ENCODE data around the gene PHF21B.

PHF21B gene

DNA sequence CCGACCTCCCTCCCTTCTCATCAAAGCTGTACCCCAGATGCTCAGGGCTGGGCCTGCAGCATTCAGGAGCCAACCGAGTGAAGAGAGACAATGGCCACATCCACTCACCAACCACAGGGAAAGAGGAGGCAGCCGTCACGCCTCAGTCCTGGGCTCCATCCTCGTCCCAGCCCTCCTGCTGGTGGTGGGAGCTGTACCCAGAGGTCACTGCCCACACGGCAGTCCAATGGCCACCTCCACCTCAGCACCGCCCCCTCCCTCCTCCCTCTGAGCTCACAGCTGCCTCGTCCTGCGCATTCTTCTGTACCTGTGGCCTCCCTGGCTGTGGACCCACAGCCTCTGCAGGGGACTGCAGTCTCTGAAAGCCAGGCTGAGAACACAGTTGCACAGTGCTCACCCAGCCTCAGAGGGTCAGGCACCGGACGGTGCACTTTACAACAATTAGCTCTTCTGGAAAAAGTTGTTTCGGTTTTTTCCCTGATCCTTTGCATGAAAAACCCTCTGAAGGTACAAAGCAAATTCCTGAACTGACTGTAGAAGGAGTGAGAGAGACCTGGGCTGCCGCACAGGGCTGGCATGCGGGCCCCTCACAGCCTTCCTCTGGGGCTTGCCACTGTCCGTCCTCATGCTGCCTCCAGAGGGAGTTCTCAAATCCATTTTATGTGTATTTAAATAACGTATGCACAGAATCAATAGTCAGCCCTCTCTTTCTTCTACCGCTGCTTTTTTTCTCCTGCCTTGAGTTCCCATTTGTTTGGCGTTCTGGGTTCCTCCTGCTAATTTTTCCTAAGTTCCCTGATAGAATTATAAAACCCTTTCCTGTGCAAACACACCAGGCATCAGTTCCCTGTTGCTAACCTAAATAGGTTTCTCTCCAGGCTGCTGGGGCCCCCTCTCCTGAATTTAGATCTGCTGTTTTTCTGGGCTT lies 52.7 kb downstream of the PHF21B start:
- no peak for DNase-seq (ENCODE audit: low read depth)

DNA sequence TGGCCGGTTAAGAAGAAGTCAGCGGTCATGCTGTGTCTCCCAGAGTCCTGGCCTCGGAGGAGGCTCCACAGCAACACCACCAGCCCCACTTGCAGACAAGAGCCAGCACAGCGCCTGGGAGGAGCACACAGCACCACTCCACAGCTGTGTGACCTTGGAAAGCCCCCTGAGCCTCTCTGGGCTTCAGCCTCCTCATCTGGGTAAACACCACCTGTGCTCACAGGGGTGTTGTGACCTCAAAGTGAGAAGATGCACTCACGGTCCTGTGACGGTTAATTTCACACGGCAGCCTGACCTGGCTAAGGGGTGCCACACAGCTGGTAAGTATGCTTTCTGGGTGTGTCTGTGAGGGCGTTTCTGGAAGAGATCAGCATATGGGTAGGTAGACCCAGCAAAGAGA lies 54.7 kb downstream of the PHF21B start:
- no peak for DNase-seq (ENCODE audit: low read depth)

DNA sequence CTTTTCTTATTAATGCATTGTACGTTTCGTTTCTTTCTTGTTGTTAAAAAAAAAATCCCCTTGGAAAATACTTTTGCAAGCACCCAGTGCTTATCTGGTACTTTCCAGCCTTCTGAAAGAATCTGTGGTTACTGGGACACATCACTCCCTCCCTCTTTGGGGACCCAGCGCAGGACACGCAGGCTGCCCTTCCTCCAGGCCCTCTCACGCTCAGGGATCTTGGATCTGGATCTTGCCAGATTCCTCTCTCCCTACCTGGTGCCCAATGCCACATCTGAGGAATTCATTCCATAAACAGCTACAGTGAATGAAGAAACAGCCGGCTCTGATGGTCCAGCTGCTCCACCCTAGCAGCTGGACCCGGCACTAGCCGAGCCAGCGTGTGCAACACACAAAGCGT lies 55.7 kb downstream of the PHF21B start:
- DNase-seq (ENCODE audit: low read depth), result no peak

DNA sequence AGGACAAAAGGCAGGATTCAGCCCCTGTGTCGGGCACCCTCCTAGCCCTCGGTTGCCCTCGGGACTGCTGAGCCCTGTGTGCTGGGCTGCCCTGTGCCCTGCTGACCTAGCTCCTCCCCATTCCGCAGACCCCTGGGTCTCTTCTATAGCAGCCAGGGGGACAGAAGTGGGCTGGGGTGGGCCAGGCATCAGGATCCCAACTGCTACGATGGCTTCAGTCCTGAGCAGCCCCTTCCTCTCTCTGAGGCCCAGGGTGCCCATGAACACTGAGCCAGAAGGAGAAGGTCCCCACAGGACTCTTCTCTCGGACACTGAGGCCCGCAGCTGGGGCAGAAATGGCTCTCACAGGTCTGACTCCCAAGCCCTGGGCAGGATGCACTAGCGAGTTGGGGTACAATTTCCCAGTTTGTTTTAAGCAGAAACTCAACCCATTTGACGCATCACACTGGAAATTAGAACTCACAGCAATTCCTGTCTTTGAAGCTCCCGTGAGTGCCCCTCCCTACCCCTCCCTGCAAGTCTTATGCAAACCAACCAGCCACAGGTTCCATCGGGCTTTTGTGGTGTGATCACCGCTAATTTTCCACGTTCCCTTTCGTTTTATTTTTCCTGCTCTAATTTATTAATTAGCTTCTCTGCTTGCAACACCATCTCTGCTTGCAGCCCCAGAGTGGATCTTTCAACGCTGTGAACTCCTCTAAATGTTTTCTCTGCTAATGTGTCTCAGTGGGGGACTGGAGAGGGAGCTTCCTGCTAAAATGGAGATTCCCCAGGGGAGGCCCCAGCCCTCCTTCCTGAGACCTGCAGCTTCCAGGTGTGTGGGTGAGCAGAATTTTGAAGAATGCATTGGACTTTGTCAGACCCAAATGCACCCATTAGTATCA lies 56.7 kb downstream of the PHF21B start:
- no peak for DNase-seq (ENCODE audit: low read depth)

DNA sequence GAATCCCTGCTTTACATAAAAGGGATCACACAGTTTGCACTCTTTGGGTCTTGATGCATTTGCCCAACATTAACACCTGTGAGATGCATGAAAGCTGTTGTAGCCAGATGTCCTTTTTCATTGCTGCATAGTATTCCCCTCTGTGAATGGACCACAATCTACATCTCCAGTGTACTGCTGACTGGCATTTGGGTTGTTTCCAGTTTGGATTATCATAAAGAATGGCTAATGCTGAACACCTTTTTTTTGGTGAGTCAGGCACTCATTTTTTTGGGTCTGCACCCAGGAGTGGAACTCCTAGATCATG lies 58.3 kb downstream of the PHF21B start:
- no peak for DNase-seq (ENCODE audit: low read depth)

DNA sequence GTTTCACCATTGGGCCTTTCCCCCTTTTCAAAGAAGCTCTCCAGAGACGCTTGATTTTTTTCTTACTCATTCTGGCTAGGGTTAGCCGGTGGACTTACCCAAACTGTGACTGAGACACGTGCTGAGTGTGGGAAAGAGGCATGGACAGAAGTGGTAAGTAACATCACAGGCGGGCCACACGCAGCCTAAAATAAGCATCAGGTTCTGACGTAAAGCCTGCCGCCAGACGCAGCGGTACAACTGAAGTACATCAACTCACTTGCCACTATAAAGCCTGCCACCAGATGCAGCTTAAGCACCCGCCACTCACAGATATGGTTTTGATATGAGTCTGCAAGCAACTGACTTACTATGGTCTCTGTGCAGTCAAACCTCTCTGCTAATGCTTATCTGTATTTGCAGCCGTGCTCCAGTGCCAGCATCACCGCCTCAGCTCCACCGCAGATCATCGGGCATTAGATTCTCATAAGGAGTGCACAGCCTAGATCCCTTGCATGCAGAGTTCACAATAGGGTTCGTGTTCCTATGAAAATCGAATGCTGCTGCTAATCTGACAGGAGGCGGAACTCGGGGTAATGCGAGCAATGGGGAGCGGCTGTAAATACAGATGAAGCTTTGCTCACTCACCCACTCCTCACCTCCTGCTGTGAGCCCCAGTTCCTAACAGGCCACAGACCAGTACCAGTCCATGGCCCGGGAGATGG lies 58.8 kb downstream of the PHF21B start:
- DNase-seq (ENCODE audit: low read depth), result no peak

DNA sequence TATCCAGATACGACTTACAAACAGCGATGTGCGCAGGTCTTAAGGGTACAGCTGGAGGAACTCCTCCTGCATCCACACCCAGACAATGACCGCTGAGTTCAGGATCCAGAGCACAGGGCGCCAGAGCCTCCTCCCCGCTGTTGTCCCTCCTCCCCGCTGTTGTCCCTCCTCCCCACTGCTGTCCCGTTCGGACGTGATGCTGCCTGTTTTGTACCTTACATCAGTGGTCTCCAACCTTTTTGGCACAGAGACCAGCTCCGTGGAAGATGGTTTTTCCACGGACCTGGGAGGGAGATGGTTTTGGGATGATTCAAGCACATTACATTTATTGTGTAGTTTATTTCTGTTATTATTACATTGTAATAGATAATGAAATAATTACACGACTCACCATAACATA lies 62.0 kb downstream of the PHF21B start:
- no peak for DNase-seq (ENCODE audit: low read depth)

DNA sequence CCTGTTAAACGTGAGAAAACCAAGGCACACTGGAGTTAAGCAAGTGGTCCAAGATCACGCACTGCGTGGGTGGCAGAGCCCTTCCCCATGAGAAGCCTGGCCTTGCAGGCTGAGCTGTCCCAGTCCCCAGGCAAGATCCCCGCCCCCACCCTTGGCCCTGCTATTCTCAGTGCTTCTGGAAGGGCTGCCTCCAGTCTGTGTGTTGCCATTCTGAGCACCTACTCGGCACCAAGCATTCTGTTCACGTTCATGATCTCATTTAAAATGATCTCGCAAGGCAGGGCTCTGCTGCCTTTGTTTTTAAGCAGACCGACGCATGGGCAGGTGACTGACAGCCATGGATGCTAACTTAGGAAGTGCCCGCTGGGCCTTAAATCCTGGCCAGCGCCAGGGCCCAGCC lies 62.8 kb downstream of the PHF21B start:
- DNase-seq (ENCODE audit: low read depth), result no peak

DNA sequence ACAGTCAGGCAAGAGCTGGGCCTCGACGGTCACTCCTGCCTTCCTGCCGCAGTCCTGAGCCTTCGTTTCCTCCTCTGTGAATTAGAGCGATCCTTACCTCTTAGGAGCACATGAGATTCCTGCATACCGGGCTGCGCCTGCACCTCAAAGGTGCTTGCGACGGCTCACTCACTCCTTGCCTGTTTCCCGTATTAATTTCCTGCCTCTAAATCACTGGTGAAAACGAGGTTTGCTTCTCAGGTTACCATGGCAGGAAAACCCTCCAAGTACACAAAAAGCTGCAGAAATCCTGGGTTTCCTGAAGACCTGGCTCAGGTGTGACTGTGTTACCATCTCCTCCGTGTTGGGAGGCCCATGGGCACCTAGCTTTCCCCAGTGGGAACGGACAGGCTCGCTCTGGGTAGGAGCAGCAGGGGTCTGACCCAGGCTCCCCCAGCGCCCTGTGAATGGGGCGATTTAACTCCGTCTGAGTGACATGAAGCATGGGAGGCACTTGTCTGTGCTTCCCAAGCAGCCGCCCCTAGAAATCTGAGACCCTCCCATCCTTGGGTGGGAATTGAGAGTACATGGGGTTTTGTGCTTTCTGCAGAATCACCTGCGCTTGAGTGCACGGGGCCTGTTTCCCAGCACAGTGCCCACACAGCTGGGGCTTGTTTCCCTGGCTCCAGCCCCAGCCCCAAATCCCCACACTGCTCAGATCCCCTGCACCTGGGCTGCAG lies 64.8 kb downstream of the PHF21B start:
- no peak for DNase-seq (ENCODE audit: low read depth)

DNA sequence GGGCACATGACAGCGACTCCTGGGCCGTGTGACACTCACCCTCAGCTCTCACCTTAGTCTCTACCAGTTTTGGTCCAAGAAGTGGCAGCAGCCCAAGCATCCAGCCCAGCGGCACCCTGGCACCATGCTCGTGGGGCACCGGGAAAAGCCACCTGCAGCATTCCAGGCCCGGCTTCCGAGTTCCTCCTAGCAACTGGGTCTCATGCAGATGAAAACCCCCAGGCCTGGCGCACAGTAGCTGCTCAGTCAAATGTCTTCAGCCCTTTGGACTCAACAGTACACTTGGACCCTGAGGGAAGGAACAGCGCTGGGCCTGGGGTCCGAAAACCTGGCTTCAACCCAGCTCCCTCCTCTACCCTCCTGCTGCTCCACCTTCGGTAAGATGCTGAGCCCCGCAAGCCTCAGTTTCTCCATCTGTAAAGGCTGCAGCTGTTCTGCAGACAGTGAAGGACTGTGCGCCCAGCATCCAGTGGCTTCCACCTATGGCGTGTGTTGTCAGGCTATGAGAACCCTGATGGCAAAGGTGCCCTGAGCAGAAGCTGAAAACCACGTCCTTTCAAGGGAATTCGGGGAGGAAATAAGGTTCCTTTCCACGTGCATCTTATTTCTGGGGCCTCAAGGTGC lies 66.0 kb downstream of the PHF21B start:
- no peak for DNase-seq (ENCODE audit: low read depth)

DNA sequence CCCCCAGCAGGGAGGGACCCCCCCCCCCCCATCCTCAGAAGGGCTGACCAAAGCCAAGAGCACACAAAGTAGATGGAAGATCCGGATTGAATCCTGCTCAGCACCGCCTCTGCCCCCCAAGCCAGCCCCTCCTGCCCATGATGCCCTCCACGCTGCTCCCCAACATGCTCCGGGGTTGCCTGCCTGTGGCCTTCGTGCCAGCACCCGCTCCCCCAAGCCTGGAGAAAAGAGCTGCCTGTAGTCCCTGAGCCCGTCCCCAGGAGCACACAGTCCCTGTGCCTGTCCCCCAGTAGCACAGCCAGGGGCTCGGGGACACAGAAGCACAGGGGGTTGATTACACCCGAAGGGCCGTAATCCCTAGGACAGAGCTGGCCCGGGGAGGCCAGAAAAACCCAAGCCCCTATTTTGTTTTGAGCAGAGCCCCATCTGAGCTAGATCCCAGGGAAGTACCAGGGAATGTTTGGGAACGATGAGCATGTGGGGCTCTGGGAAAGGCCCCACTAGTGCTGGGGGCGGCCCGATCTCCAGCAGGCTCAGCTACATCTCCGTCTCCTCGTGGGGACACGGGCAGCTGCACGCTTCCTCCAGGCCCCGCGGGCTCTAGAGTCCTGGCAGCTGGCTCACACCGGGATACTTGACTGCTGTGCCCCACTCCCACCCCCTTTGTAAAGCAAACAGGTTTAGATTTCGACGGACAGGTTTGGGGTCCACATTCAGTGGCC lies 66.7 kb downstream of the PHF21B start:
- no peak for DNase-seq (ENCODE audit: low read depth)

DNA sequence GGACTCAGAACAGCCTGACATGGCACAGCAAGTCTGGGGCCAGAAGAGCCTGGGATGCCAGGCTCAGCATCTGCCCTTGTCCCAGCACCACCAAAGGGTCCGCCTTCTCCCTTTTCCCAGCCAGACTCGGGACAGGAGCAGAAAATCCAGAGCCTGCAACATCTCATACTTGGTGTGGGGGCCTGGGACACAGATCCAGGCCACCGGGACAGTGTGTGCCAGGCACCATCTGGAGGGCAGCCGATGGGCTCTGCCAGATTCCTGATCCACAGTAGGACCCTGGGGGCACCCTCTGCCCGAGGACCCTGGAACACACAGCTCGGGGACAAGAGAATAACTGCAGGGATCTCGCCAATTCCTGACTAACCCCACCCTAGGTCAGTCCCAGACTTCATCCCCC lies 67.7 kb downstream of the PHF21B start:
- DNase-seq (ENCODE audit: low read depth), result no peak

DNA sequence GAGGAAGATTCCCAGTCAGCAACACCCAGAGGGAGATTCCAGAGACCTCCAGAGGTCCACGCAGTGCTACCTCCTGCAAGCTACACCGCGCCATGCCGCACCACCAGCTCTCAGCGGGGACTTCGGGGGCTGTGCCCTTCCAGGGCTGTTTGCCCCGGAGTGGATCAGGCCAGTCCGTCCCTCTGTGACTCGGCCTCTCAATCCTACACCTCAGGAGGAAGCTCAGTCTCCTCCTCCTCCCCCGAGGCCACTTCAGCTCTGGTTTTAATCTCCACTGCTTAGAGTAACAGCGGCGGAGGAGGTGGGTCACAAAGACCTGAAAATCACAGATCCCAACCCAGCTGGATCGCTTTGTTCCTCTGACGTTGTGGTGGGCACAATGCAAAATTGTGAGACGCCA lies 68.6 kb downstream of the PHF21B start:
- DNase-seq (ENCODE audit: low read depth), result no peak

DNA sequence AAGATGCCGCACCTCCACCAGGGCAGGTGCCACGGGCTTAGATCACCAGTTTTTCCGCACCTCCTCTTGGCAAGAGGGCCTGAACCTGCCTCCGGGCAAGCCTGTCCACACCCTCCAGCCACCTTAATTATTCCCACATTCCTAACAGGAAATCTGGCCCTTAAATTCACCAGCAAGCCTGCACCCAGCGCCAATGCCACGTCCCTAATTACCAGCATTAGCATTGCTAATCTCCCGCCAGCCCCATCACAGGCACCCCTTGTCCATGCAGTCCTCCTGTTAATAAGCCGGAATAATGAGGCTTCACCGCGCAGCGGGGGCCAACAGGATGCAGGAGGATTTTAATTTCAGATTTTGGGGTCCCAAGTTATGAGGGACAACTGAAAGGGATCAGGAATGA lies 69.7 kb downstream of the PHF21B start:
- DNase-seq (ENCODE audit: low read depth), result no peak

DNA sequence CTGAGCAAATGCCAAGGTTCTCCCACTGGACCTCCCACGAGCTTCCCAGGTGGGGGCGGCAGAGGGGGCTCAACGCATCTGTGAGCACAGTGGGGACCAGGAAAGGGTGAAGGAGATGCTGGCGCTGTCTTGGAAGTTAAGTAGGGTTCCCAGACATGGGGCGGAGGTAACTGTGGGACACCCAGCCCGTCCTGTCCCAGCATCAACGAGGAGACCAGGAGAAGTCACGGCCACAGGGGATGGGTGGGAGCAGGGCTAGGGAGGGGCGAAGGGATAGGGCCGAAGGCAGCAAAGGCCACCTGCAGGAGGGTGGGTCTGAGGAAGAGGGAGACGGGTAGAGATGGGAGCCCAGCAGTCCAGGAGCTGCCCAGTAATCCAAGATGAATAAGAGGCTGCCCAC lies 70.4 kb downstream of the PHF21B start:
- DNase-seq (ENCODE audit: low read depth), result no peak

DNA sequence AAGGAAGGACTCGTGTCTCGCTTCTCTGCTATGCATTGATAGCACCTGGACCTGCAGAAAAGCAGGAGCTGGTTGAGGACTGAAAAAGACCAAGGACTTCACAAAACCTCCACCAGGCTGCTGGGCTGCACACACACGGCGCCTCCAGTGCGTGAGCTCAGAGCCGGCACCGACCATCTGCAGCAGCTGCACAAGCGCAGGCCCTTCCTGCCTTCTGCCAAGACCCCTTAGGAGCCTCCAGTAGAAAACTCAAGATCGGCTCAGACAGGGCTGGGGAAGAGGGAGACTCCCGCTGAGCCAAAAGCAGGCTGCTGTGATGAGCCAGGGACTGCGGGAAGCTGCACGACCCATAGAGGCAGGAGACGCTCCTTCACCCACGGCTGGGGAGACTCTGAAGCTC lies 70.9 kb downstream of the PHF21B start:
- DNase-seq (ENCODE audit: low read depth), result no peak

DNA sequence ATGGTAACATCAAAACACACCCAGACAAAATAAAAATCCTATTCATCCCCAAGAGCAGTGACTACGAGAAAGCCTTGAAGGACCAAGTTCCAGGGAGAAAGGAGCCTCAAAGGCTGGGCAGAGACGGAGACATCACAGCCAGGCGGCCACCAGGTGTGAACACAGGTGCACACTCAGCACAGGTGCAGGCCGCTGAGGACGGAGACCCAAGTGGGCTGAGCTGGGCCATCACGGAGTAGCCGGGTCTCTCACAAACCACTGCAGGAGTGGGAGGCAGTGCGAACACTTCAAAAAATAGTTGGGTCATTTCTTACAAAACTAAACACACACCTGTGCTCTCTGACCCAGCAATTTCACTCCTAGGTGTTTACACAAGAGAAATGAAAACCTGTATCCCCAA lies 72.6 kb downstream of the PHF21B start:
- no peak for DNase-seq (ENCODE audit: low read depth)

DNA sequence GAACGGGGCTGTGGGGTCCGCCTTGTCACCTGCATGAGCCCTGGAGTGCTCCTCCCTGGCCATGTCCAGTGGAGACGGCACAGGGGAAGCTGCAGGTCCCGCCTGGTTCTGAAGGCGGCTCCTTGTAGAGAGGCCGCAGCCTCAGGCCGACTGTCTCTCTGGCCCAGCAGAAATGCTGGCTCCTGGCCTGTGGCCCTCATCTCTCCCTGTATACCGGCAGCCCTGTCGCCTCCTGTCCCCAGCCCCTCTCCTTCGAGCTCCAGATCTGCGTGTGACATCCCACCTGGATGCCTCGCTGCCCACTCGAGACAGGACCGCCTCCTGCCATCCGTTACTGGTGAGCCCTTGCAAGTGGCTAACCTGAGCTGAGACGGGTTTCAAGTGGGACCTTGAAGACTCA lies 73.6 kb downstream of the PHF21B start:
- no peak for DNase-seq (ENCODE audit: low read depth)

DNA sequence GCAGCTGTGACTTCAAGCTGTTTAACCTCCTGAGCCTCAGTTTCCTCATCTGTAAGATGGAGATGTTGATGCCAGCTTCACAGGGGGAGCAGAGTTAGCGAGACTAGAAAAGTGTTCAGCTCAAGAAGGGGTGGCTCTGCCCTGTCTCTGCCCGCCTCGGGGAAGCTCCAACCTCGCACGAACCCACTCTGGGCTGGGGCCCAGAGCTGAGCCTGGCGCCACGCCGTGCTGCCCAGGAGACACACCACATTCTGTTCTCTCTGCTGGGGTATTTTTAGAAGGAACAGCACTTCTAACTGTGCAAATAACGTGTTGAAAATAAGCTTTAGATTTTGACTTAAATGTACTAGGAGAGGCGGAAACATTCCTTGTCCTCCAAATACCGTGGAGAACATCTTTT lies 74.1 kb downstream of the PHF21B start:
- DNase-seq (ENCODE audit: low read depth), result no peak

DNA sequence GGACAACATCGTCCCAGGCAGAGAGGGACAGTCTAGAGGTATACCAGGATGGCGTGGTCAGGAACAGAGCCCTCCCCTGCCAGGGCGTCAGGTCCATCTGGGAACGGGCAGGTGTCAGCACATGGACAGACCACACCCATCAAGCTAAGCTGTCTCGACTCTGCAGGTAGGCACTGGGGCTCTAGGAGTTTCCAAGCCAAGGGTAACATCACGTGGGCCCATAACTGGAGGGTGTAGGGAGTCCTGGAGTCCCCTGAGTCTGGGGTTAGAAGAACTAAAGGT lies 75.4 kb downstream of the PHF21B start:
- no peak for DNase-seq (ENCODE audit: low read depth)

All from stimulated activated CD8-positive, alpha-beta memory T cell treated with anti-CD3 and anti-CD28 coated beads, Interleukin-4, amount 100 ng/mL, for 24 hours (primary cell).